T-helper 2 cell (primary cell): ENCODE measurements around the gene CMTM5.
"Not testable (repeated sequence)": the region's sequence is repeated elsewhere in the genome, so short reads cannot be mapped to it uniquely, and the experiment has no call there.

Experiments
- DNase-seq, 5 experiments: peaks; one replicate each; pipeline versions ENCODE4 v3.0.0 to v3.0.0-alpha.2; 2012 to 2022

Gene CMTM5

DNA sequence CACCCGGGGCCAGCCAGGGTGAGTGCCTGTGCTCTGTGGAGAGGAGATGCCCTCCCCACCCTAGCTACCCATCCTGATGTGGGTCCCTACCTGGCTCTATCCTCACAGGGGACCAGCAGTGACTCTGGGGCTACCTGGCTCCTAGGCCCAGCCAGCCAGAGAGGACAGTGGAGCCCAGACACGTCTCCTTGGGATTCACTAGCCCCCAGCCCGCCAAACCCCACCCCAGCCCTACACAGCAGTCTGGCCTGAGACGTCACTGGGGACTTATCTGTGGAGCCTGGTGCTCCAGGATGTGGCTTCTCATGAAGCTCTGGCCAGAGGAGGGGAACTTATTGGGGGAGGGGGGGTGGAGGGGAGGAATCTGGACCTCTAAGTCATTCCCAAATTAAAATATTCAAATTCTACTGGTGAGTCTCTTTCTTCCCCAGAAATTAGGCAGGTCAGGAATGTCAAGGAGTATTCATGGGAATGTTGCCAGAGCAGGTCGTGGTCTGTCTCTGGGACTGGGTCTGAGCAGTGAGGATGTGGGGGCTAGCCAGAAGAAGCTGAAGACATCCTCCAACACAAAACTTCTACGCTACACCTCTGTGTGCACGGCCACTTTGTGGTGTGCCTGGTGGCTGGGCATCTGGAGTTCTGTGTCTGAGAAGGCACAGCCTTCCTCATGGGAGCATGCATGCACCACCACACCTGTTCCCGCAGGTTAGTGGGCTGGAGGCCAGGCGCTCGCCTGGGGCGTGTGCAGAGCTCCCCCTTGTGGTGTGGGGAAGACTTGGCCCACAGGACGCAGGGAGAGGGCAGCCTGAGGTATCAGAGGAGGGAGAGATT is 2.7 kb downstream of the CMTM5 start:
- DNase-seq, result peak; percentile 12 to 56 (median 40)

DNA sequence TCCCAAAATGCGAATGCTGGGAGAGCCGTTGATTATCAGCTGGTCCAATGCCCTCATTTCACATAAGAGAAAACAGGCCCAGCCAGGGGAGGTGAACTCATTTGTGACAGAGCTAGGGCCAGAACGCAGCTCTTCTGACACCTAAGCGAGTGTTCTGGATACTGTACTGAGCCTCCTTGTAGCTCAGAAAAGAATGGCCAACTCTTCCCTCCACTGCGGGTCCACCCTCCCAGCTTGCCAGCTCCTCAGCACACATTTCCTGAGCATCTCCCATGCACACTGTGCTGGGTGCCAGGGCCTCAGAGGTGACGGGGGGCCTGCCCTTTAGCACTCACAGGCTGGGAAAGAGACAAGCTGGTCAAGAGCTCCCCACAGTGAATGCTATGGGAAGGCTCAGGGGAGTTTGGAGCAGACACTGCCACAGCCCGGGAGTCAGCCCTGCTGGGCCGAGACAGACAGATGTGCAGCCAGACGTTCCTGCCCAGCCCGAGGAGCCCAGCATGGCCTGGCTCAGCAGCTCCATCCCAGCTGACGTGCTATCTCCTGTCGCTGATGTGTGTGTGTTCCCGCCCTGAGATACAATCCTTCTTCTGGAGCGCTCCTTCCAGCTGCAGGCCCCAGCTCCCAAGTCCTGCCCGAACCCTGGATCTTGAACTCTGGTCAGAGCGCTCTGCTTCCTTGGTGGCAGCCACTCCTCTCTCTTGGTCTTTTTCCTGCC is 3.5 kb downstream of the CMTM5 start:
- DNase-seq, result no peak

DNA sequence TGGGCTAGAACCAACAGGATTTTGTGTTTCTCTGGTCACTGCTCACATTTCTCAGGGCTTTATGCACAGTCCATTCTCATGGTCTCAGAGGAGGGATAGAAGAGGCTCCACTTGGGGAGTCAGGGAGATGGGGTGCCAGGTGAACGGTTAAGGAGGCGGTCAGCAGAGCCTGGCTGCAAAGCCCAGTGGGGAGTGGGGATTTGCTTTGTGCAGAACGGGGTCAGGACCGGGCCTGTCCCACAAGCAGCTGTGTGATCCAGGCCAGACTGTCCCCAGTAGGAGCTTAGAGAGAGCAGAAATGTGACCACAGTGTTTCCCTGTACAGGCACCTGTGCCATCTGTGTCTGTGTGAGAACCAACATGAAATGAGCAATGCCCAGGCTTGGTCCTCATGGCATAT is 4.1 kb downstream of the CMTM5 start:
- no peak for DNase-seq

GRCh38 chr14:23381871-23382270 is 5.0 kb downstream of the CMTM5 start:
- DNase-seq, result no peak

DNA sequence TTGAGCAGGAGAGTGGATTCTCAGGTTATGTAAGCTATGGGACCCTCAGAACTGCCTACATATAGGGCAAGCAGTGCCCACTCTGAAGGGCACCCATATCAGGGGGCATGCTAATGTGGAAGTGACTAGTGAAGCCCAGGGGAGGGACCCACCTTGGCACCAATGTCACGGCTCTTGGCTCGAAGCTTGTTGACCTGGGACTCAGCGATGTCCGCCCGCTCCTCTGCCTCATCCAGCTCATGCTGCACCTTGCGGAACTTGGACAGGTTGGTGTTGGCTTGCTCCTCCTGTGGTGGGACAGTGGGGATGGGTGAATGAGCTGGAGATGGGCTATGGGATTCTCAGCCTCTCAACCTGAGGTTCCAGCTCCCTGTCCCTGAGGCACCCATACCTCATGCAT is 5.4 kb downstream of the CMTM5 start:
- no peak for DNase-seq

DNA sequence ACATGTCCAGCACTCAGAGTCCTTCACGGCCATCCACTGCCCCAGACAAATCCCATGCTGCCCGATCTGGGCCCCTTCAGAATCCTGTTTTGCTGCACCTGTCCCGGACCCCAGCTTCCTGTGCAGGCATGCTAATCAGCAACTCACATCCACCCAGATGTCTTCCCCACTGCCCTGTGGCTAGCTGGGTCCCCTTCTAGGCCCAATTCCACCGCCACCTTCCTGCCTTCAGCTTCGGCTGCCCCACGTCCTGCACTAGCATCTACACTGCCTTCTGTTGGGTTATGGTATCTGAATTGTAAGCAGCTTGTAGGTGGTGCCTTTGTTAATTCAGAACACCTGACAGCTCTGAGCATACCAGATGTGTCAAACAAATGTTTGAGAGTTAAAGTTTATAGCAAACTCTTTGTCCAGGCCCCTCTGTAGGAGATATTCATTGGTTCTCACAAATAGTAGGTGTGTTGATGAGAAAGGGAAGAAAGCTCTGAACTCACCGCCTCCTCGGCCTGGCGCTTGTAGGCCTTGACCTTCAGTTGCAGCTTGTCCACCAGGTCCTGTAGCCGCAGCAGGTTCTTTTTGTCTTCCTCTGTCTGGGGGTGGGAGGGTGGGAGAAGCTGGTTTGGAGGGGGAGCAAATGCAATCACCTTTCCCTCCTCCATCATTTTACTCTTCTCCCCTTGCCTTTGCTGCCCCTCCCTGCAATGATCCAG is 6.0 kb downstream of the CMTM5 start:
- DNase-seq, result no peak

- DNase-seq, result no peak
Observed at GRCh38 chr14:23384364-23385080, 7.7 kb downstream of the CMTM5 start.

DNA sequence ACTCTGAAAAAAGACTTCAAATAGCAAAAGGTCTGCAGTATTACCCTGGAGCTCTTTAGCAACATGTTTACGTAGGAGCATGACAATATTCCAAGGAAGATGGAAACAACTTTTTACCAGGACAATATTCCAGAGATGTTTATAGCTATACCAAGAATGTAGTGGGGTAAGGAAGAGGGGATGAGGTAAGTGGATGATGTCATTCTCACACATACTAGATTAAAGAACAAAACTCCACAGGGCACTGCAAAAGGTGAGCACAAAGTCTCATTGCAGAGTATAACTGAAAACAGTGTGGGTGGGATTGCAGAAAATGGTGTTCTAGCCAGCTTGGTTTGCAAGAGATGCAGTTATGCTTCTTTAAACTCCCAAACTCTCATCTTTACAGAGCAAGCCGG is 8.4 kb downstream of the CMTM5 start:
- DNase-seq, result no peak

DNA sequence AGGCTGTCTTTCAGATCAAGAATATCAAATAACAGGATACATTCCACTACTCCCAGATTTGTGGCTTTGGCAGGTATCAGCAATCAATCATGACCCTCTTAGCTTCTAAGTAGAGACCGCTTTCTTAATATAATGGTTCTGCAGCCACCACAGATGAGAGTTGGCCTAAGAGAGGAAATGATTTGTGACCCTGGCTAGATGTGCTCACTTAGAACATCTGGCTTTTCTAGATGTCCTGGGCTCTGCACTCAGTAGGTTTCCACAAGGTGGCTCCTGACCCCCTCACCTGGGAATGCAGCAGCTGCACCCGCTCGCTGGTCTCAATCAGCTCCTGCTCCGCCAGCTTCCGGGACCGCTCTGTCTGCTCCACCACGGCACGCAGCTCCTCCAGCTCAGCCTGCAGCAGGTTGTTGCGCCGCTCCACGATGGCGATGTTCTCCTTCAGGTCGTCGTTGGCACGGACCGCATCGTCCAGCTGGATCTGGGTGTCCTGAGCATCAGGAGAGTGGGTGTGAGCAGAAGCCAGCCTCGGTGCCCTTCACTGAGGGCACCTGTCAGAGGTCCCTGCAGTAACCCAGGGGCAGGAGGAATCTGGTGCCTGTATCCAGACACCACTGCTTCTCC is 8.9 kb downstream of the CMTM5 start:
- no peak for DNase-seq

DNA sequence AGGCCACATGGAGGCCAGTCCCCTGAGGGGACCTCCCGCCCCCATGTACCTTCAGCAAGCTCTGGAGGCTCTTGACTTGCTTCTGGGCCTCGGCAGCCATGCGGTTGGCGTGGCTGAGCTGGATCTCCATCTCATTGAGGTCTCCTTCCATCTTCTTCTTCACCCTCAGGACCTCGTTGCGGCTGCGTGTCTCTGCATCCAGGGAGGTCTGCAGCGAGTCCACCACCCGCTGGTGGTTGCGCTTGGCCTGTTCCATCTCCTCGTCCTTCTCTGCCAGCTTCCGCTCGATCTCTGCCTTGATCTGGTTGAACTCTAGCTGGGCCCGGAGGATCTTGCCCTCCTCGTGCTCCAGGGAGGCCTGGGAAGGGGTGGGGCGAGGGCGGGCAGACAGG is 9.4 kb downstream of the CMTM5 start:
- DNase-seq, result not testable (repeated sequence)

- no peak for DNase-seq
Observed at GRCh38 chr14:23386999-23387398, 10.2 kb downstream of the CMTM5 start.

DNA sequence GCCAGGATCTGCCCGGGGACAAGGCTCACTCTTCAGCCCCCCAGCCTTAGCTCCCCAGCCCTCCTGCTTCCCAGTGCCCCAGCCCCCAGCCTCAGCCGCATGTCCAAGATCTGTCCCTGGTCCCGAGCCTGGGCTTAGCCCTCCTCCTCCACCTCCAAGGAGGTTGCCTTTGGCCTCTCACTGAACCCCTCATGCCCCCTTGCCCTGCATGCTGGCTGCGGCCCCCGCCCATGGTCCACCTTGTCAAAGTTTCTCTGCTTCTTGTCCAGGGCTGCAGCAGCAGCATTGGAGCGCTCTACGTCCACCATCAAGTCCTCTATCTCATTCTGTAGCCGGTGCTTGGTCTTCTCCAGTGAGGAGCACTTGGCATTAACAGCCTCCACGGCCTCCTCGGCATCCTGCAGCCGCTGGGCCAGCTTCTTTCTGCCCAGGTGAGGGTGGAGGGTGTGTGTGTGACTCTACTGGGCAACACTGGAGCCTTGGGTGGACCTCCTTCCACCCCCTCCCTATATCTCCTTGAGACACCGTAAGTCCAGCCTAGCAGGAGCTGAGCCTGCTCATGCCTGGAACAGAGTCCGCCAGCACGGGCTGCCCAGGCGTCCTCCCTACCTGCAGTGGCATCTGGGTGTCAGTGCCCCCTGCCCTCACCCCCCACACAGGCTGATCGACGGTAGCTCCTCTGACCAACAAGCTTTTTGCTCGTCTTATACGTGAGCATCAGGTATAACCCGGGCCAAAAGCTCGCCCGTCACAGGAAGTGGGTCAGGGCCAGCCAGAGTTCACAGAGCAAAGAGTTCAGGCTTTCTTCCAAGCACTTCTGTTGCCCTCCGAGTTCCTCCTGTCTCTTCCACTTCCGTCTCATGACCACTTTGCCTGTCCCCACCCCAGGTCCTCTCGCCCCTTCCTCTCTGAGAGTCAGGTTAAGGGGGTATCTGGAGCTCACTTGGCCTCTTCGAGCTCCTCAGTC is 11.4 kb downstream of the CMTM5 start:
- no peak for DNase-seq

GRCh38 chr14:23388996-23389395 is 12.2 kb downstream of the CMTM5 start:
- DNase-seq, result no peak

DNA sequence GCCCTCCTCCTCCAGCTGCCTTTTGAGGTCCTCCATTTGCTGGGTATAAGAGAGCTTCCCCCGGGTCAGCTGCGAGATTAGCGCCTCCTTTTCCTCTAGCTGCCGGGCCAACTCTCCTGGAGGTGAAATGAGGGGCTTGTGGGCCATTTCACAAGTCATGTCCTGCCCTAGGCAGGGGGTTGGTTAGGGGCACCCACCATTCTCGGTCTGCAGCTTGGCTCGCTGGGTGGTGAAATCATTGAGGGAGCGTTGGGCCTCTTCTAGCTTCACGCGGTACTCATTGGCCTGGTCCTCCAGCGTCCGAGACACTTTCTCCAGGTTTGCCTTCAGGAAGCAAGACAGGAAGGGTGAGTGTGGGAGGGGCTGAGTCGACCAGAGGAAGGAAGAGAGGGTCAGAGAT is 12.6 kb downstream of the CMTM5 start:
- DNase-seq, result no peak

DNA sequence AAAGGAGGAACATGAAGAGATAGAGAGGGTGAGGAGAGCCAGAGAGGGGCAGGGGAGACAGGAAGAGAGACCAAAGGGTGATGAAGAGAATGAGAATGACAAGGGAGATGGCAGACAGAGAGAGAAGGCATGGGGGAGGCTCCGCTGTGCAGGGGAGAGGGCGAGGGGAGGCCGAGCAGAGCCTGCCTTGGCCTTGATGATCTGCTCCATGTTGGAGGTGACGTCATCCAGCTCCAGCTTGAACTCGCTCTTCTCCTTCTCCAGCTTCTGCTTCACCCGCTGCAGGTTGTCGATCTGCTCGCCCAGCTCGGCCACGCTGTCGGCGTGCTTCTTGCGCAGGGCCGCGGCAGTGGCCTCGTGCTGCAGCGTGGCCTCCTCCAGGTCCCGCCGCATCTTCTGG is 13.0 kb downstream of the CMTM5 start:
- not testable (repeated sequence) for DNase-seq

DNA sequence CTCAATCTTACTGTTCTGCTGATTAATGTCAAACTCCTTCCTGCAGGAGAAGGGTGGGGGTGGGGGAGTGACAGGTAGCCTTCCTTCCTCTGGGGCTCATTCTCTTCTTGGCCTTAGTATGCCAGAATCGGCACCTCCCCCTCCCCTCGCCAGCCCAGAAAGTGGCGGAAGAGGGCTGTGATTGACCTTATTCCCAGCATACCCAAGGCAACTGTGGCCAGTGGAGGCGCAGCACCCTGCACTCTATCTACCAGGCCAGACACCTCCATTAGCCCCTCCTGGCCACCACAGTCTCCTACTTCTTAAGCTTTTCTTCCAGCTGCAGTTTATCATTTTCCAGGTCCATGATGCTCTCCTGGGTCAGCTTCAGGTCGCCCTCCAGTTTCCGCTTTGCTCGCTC is 15.8 kb downstream of the CMTM5 start:
- no peak for DNase-seq

DNA sequence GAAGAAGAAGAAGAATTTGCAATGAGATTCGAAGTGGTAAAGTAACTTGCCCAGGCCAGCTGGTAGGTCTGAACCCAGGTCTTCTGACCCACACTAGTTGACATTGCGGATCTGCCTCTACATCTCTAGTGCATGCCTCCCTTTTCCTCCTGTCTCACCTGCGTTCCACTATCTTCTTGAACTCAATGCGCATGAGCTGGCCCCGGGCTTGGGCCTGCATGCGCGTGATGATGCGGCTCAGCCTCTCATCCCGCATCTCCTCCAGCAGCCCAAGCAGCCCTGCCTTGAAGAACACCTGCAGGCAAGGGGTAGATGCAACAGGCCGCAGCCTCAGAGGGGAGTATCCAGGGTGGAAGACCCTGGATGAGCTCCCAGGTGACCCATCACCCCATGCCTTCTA is 19.3 kb downstream of the CMTM5 start:
- no peak for DNase-seq

- DNase-seq, result no peak
Observed at GRCh38 chr14:23396781-23397407, 20.0 kb downstream of the CMTM5 start.

DNA sequence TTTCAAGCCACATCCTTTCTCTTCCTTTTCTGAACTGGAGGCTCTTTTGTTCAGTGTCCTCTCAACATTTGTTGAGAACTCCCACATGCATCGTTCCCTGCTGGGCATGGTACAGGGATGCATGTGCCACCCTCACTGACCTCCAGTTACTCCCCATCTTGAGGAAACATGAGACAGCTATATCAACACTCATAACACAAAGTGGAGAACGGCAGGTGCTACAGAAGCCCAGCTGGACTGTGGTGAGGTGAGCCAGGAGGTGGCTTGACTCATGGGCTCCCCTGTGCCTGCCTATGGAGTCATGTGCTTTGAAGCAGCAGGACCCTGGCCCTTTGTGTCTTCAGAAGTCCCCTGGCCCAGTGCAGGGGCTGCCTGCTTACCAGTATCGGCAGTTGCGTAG is 21.5 kb downstream of the CMTM5 start:
- no peak for DNase-seq

DNA sequence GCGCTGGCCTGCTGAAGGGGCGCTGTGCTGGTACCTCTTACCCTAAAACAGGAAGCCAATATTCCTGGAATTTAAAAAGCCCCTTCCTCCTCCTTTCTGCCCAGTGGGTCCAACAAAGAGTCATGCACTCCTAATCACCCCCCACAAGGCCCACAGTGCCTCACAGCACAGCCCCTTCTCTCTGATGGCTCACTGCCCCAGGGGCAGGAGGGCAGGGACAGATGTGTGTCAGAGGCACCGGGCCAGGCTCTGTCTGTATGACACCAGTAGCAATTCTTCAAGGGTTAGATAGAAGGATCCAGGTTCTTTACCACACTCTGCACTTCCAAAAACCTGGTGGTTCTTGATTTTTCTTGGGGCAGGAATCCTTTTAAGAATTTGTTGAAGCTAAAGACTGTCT is 22.3 kb downstream of the CMTM5 start:
- no peak for DNase-seq

DNA sequence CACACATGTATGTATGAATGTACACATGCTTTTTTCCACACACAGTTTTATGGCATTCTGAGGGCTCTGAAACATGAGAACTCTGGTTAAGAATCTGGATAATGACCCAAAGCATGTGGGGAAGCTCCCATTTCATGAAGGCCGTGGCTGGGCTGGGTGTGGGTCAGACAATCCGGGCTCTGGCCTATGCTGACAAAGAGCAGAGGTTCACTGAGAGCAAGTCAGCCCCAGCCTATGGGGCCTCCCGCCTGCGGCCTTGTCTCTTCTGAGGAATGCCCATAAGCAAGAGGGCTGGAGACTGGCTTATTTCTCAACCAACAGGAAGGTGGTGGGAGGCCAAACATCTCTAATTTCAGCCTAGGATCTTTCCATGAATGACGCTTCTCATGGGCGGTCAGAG is 22.7 kb downstream of the CMTM5 start:
- DNase-seq, result no peak
